GM18526 (cell line): Measurements from ENCODE around the gene USP34.

Experiments
- POLR2A ChIP-seq: IDR thresholded peaks from 3 replicates; pipeline ENCODE4 v1.6.1; 2011; ENCODE audit not compliant: insufficient read length; ENCODE audit errors: extremely low read depth

USP34 gene

GRCh38 chr2:61411109-61411508, 59.8 kb downstream of the USP34 start:
- TF ChIP-seq POLR2A: no peak

GRCh38 chr2:61410185-61410584, 60.7 kb downstream of the USP34 start:
- no peak for TF ChIP-seq POLR2A

GRCh38 chr2:61405813-61406212, 65.1 kb downstream of the USP34 start:
- TF ChIP-seq POLR2A: no peak

GRCh38 chr2:61404438-61404837, 66.4 kb downstream of the USP34 start:
- TF ChIP-seq POLR2A: no peak

GRCh38 chr2:61398413-61398812, 72.5 kb downstream of the USP34 start:
- TF ChIP-seq POLR2A: no peak

- TF ChIP-seq POLR2A: no peak
Measured at GRCh38 chr2:61396005-61396404, 74.9 kb downstream of the USP34 start.

- no peak for TF ChIP-seq POLR2A
Measured at GRCh38 chr2:61380056-61380881, 90.6 kb downstream of the USP34 start.

GRCh38 chr2:61379521-61379920, 91.4 kb downstream of the USP34 start:
- no peak for TF ChIP-seq POLR2A

- TF ChIP-seq POLR2A: no peak
Measured at GRCh38 chr2:61378281-61378680, 92.6 kb downstream of the USP34 start.

GRCh38 chr2:61377046-61377445, 93.8 kb downstream of the USP34 start:
- no peak for TF ChIP-seq POLR2A

GRCh38 chr2:61376211-61376610, 94.7 kb downstream of the USP34 start:
- TF ChIP-seq POLR2A: no peak

- TF ChIP-seq POLR2A: no peak
Measured at GRCh38 chr2:61371027-61371426, 99.9 kb downstream of the USP34 start.

- TF ChIP-seq POLR2A: no peak
Measured at GRCh38 chr2:61368687-61369665, 101.9 kb downstream of the USP34 start.

GRCh38 chr2:61367177-61367576, 103.7 kb downstream of the USP34 start:
- no peak for TF ChIP-seq POLR2A

GRCh38 chr2:61363580-61363979, 107.3 kb downstream of the USP34 start:
- no peak for TF ChIP-seq POLR2A

- TF ChIP-seq POLR2A: no peak
Measured at GRCh38 chr2:61362873-61363272, 108.0 kb downstream of the USP34 start.
